K562 (cell line): ENCODE measurements around the gene UTS2R. TPM values are rescaled to one million over a fixed set of nuclear protein-coding genes. Genes with fewer than 3 reads are reported as not detected.

Source experiments
- ATAC-seq: fragments of 200-7000 bp; cut with Tn5 transposase; 3 replicates; pipeline ENCODE4 v1.9.1; 2020; ENCODE audit warnings: moderate library complexity
- BruUV-seq: library from RNA; stranded (reverse); fragments of 400-500 nt; replicated peaks from 2 replicates; lab custom pipeline; 2021; lab: Mats Ljungman, UMichigan
- CTCF ChIA-PET: fragments of 300-600 bp; formaldehyde crosslinking; extraction: SDS; loops from one replicate; lab custom pipeline; 2021; ENCODE audit warnings: low intra/inter-chr PET ratio; lab: Yijun Ruan, JAX
- POLR2A ChIA-PET: fragments of 300-600, 350-650 bp; sonication (Branson Sonifier 250); formaldehyde crosslinking; extraction: SDS; loops from one replicate; lab custom pipeline; 2021; ENCODE audit warnings: antibody characterized with exemption, inconsistent platforms; lab: Yijun Ruan, JAX
- DNase-seq, 4 experiments: peaks; one replicate each; pipeline versions ENCODE4 v3.0.0 to v3.0.0-alpha.2; 2011 to 2018; ENCODE audit warnings: low spot score in 3 of 4, mixed read lengths in 3 of 4; ENCODE audit errors: extremely low read depth in 1 of 4
- FAIRE-seq: peaks from 2 replicates; lab custom pipeline; 2011; peaks lifted over from hg19 to GRCh38; lab: Jason Lieb, UNC
- H2AFZ ChIP-seq: 2 replicates; pipeline ENCODE4 v1.6.0; 2011; ENCODE audit warnings: low read depth, low read length, control low read depth, inconsistent platforms
- H3K27ac ChIP-seq: fragments of 200-600 bp; 3 replicates; pipeline ENCODE4 v1.8.0; 2011; ENCODE audit warnings: low read depth, mild to moderate bottlenecking, control low read depth, inconsistent platforms, low read length, moderate library complexity, mixed read lengths; ENCODE audit errors: extremely low read depth
- H3K27me3 ChIP-seq, 2 experiments: fragments of 300-600 bp in 1 of 2; 2 replicates in 1 of 2; 3 replicates in 1 of 2; pipeline versions ENCODE4 v1.6.0 to v1.8.0; 2011; ENCODE audit warnings: inconsistent platforms in 2 of 2, low read length in 2 of 2, mild to moderate bottlenecking in 1 of 2, mixed read lengths in 1 of 2, moderate library complexity in 1 of 2; ENCODE audit not compliant: control insufficient read depth in 2 of 2, insufficient read depth in 2 of 2
- H3K36me3 ChIP-seq: fragments of 300-600 bp; 3 replicates; pipeline ENCODE4 v1.8.0; 2011; ENCODE audit warnings: mild to moderate bottlenecking, low read length, inconsistent platforms; ENCODE audit not compliant: control insufficient read depth, insufficient read depth
- H3K4me1 ChIP-seq, 2 experiments: fragments of 200-600 bp in 1 of 2; replicated peaks in 1 of 2; 2 replicates in 1 of 2; 3 replicates in 1 of 2; pipeline versions ENCODE4 v1.5.1 to v1.8.0; 2011; ENCODE audit warnings: inconsistent platforms in 2 of 2, low read length in 2 of 2, mild to moderate bottlenecking in 1 of 2, mixed read lengths in 1 of 2, moderate library complexity in 1 of 2; ENCODE audit not compliant: control insufficient read depth in 2 of 2, insufficient read depth in 2 of 2
- H3K4me2 ChIP-seq: 2 replicates; pipeline ENCODE4 v1.6.1; 2011; ENCODE audit warnings: low read length, control low read depth, inconsistent platforms, mixed read lengths; ENCODE audit not compliant: insufficient read depth
- H3K4me3 ChIP-seq: fragments of 200-600 bp; sonication (generic), shearing (Covaris generic); 2 replicates; pipeline ENCODE4 v1.5.1; 2016; ENCODE audit warnings: control low read depth, inconsistent platforms
- H3K79me2 ChIP-seq: fragments of 200-600 bp; 3 replicates; pipeline ENCODE4 v1.8.0; 2011; ENCODE audit warnings: low read length, inconsistent platforms; ENCODE audit not compliant: control insufficient read depth, insufficient read depth
- H3K9ac ChIP-seq, 2 experiments: 2 replicates each; pipeline versions ENCODE4 v1.6.0 to v1.6.1; 2011; ENCODE audit warnings: low read depth in 2 of 2, low read length in 2 of 2, control low read depth in 1 of 2, inconsistent platforms in 1 of 2, mild to moderate bottlenecking in 1 of 2, mixed read lengths in 1 of 2; ENCODE audit not compliant: insufficient read depth in 1 of 2
- H3K9me1 ChIP-seq: one replicate; pipeline ENCODE4 v1.6.0; 2011; ENCODE audit warnings: inconsistent platforms, mild to moderate bottlenecking, low read length, moderate library complexity; ENCODE audit not compliant: control insufficient read depth, insufficient read depth
- H3K9me3 ChIP-seq: replicated peaks from 2 replicates; pipeline ENCODE4 v1.5.1; 2011; ENCODE audit warnings: low read depth, low read length, inconsistent platforms; ENCODE audit not compliant: control insufficient read depth, insufficient read depth
- H4K20me1 ChIP-seq: replicated peaks from 2 replicates; pipeline ENCODE4 v1.6.1; 2011; ENCODE audit warnings: low read length, inconsistent platforms, mixed read lengths; ENCODE audit not compliant: control insufficient read depth, insufficient read depth
- DNMT1 ChIP-seq: fragments of 450-650 bp; IDR thresholded peaks from 2 replicates; pipeline ENCODE4 v1.6.1; 2016; ENCODE audit warnings: antibody characterized with exemption, mild to moderate bottlenecking
- HNRNPL ChIP-seq: fragments of 200-400 bp; formaldehyde crosslinking; IDR thresholded peaks from 2 replicates; pipeline ENCODE4 v1.6.1; 2017; ENCODE audit warnings: low read depth, mild to moderate bottlenecking, low read length
- ZSCAN32 ChIP-seq: fragments of 450-650 bp; formaldehyde crosslinking; IDR thresholded peaks from 2 replicates; pipeline ENCODE4 v1.4.0; 2020; ENCODE audit warnings: mild to moderate bottlenecking, moderate library complexity
- WGBS: fragments of 100-300 bp; shearing (Covaris generic); methylation state at CpG from one replicate; pipeline ENCODE4 v1.1.6; 2016; ENCODE audit warnings: low coverage, mixed read lengths; ENCODE audit not compliant: insufficient coverage; ENCODE audit errors: missing lambda C conversion rate; 5-methylcytosine and 5-hydroxymethylcytosine counted together
- in situ Hi-C: fragments of 300-500 bp; cut with MboI; formaldehyde crosslinking; loops from 4 replicates; pipeline ENCODE4 v1.15.0; 2018; ENCODE audit warnings: inconsistent platforms, mixed read lengths
- intact Hi-C: fragments of 100-400 bp; cut with micrococcal nuclease; formaldehyde crosslinking; loops from 2 replicates; pipeline ENCODE4 v1.14.2; 2022
- polyA plus RNA-seq, 8 experiments: library from polyadenylated mRNA; depleted of rRNA in 4 of 8; stranded (reverse) in 5 of 8; unstranded in 3 of 8; fragments of >200 nt; fragmentation: Nextera tagmentation in 2 of 8; fragmentation: Illumina TruSeq in 1 of 8; extraction: Ambion mirVana in 2 of 8; extraction: Trizol in 1 of 8; gene quantifications; 2 replicates each; pipeline versions ENCODE4 v1.2.1 to v1.2.3, GENCODE V29; 2011 to 2014; ENCODE audit warnings: inconsistent platforms in 1 of 8, missing spikeins in 1 of 8
- total RNA-seq, 7 experiments: library from RNA; depleted of rRNA in 6 of 7; stranded (reverse); fragments of >200 nt in 6 of 7; fragmentation: Illumina TruSeq in 2 of 7; extraction: Trizol in 2 of 7; gene quantifications; 2 replicates each; pipeline versions ENCODE4 v1.2.1 to v1.2.3, GENCODE V29; 2011 to 2021; ENCODE audit warnings: low replicate concordance in 1 of 7
- TF ChIP-seq, protein P1 (sequence below): sonication (generic); formaldehyde crosslinking; IDR thresholded peaks from 2 replicates; pipeline ENCODE4 v1.8.1; 2023; ENCODE audit warnings: missing genetic modification reagents, mild to moderate bottlenecking, borderline replicate concordance

UTS2R gene
- total and polyA plus RNA-seq, 9 of the 15 experiments (the other 6 are each of a cell fraction or from before 2014, with no cell fraction given), result 0.22 TPM; not detected in 8

DNA sequence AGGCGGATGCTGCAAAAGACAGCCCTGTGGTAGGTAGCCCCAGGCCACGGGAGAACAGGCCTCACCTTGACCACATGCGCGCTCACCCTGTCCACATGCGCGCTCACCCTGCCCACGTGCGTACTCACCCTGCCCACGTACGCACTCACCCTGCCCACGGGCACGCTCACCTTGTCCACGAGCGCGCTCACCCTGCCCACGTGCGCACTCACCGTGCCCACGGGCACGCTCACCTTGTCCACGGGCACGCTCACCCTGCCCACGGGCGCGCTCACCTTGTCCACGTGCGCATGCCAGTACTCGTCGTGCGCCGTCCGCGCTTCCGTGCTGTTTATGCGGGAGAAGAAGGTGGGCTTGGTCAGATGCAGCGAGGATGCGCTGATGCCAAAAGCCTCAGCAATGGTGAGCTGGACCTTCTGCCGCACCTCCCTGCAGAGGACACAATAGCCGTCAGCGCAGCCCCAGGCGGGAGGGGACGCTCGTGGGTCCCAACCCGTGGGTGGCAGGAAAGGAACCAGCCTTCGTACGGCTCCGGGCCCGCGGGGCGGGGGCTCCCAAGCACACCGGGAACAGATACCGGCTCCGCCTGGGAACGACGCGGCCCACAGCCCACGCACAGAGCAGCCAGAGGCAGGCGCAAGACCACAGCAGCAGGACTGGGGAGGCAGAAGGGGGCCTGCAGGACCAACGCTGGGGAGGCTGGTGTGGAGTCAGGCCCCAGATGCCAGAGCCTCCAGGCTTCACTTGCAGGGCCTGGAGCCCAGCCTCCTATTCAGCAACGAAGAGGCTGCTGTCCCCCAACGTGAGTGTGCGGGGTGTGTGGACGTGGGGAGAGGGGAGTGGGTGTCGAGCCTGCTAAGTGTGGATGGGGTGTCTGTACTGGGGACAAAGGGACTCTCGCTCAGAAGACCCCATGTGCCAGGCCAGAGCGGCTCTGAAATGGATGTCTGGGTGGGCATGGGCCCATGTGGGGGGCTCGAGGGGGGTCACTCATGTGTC lies 32.4 kb downstream of the UTS2R start:
- no peaks in the 10 kb centered on the region for H3K79me2 ChIP-seq
- in situ Hi-C loops (no loop called here), intact Hi-C loops (no loop called here)
- H3K9me1 ChIP-seq, result no peaks in the 10 kb centered on the region
- 96% methylated on average over 36 of the region's 67 CpGs for WGBS
- FAIRE-seq, result no peak
- no peak for DNase-seq
- TF ChIP-seq HNRNPL (peak; percentile 79; the same call in 1 of the 2 replicates), DNMT1 (no peak), ZSCAN32 (CRISPR knock-in tag) (no peak)
- TF ChIP-seq, protein P1, sequence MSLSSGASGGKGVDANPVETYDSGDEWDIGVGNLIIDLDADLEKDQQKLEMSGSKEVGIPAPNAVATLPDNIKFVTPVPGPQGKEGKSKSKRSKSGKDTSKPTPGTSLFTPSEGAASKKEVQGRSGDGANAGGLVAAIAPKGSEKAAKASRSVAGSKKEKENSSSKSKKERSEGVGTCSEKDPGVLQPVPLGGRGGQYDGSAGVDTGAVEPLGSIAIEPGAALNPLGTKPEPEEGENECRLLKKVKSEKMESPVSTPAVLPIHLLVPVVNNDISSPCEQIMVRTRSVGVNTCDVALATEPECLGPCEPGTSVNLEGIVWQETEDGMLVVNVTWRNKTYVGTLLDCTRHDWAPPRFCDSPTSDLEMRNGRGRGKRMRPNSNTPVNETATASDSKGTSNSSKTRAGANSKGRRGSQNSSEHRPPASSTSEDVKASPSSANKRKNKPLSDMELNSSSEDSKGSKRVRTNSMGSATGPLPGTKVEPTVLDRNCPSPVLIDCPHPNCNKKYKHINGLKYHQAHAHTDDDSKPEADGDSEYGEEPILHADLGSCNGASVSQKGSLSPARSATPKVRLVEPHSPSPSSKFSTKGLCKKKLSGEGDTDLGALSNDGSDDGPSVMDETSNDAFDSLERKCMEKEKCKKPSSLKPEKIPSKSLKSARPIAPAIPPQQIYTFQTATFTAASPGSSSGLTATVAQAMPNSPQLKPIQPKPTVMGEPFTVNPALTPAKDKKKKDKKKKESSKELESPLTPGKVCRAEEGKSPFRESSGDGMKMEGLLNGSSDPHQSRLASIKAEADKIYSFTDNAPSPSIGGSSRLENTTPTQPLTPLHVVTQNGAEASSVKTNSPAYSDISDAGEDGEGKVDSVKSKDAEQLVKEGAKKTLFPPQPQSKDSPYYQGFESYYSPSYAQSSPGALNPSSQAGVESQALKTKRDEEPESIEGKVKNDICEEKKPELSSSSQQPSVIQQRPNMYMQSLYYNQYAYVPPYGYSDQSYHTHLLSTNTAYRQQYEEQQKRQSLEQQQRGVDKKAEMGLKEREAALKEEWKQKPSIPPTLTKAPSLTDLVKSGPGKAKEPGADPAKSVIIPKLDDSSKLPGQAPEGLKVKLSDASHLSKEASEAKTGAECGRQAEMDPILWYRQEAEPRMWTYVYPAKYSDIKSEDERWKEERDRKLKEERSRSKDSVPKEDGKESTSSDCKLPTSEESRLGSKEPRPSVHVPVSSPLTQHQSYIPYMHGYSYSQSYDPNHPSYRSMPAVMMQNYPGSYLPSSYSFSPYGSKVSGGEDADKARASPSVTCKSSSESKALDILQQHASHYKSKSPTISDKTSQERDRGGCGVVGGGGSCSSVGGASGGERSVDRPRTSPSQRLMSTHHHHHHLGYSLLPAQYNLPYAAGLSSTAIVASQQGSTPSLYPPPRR (CRISPR knock-in tag), result no peak
- no peaks in the 10 kb centered on the region for H3K9me3 ChIP-seq
- H2AFZ ChIP-seq, result no peak overlapping the region
- no peaks in the 10 kb centered on the region for H3K27me3 ChIP-seq
- POLR2A ChIA-PET, result interaction anchor here (0.7 kb wide), 1 partner anchor 11 kb away, joined by 3 read pairs; no protein-coding TSS in a partner anchor
- no peak overlapping the region for H3K27ac ChIP-seq
- no peak overlapping the region for H3K4me2 ChIP-seq
- H3K9ac ChIP-seq, result no peak overlapping the region
- CTCF ChIA-PET, result no interaction called here
- no peak for ATAC-seq
- BruUV-seq, result no TSS peak
- H4K20me1 ChIP-seq, result no peaks in the 10 kb centered on the region
- H3K36me3 ChIP-seq, result peaks cover 42% of the 10 kb centered on the region; the same call in 1 of the 3 replicates
- peaks cover 0 to 14% of the 10 kb centered on the region in 2 experiments; a peak in 2 of 5 replicates for H3K4me1 ChIP-seq
- no peak overlapping the region for H3K4me3 ChIP-seq
